ENCODE results near the gene ASPM. TPM values are rescaled to one million over a fixed set of nuclear protein-coding genes. Genes with fewer than 3 reads are reported as not detected.

The ASPM gene
- total and polyA plus RNA-seq, 8 donors, result 0.50 to 16.5 (median 4.6) TPM; not detected in 1

DNA sequence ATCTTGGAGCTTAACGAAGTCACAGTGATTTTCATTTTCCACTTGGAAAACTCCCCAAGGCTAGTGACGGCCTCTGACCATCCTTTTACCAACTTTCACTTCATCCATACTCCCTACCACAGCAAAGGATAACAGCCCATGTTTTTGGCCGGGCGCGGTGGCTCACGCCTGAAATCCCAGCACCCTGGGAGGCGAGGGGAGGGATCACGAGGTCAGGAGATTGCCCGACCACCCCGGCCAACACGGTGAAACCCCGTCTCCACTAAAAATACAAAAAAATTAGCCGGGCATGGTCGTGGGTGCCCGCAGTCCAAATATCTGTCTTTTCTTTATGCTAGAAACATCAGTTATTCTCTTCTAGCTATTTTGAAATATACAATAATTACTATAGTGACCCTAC, 7.3 kb downstream of the ASPM start:
- Histone ChIP-seq H3K27ac (no peak overlapping the region), H3K9me3 (no peaks in the 10 kb centered on the region), H3K4me1 (no peaks in the 10 kb centered on the region), H3K36me3 (no peaks in the 10 kb centered on the region), H3K27me3 (peaks cover 0 to 5% (median 0%) of the 10 kb centered on the region in 3 donors), H3K4me3 (no peak overlapping the region)
- 94 to 99% (median 97%) methylated on average over 15 of the region's 15 CpGs for whole genome bisulfite sequencing, 5 donors
- DNase-seq, result no peak
- intact Hi-C loops (cut with DNase I; ENCODE audit: low total_unique reads), result no loop called here
- TF ChIP-seq POLR2AphosphoS5 (IDR thresholded peaks at IDR 0.05), result no peak
- no peak for TF ChIP-seq POLR2A (IDR thresholded peaks at IDR 0.05)
- TF ChIP-seq EP300 (IDR thresholded peaks at IDR 0.05), result no peak
- TF ChIP-seq CTCF (IDR thresholded peaks at IDR 0.05), result no peak

DNA sequence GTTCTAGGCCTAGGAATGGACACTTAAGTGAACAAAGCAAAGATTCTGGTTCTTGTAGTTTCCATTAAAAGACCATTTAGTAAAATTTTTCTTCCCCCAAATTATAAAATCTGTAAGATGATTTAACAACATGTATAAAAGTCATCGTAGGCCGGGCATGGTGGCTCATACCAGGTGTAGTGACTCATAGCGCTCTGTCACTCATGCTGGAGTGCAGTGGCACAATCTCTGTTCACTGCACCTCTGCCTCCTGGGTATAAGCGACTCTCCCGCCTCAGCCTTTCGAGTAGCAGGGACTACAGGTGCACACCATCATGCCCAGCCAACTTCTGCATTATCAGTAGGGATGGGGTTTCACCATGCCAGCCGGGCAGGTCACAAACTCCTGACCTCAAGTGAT, 9.1 kb downstream of the ASPM start:
- H3K9me3 ChIP-seq, result no peaks in the 10 kb centered on the region
- no peaks in the 10 kb centered on the region for H3K36me3 ChIP-seq
- DNase-seq, result no peak
- no peaks in the 10 kb centered on the region for H3K27me3 ChIP-seq
- intact Hi-C loops (cut with DNase I; ENCODE audit: low total_unique reads), result no loop called here
- H3K4me3 ChIP-seq, result no peak overlapping the region
- no peaks in the 10 kb centered on the region for H3K4me1 ChIP-seq
- 79 to 89% (median 82%) methylated on average over 7 of the region's 7 CpGs for WGBS, 5 donors
- TF ChIP-seq EP300 (IDR thresholded peaks at IDR 0.05), result no peak
- no peak overlapping the region for H3K27ac ChIP-seq

GRCh38 chr1:197130677-197131304, 15.7 kb downstream of the ASPM start:
- 91 to 99% (median 94%) methylated on average over 2 of the region's 2 CpGs for WGBS, 5 donors

GRCh38 chr1:197129698-197130097, 16.8 kb downstream of the ASPM start:
- intact Hi-C loops (cut with DNase I; ENCODE audit: low total_unique reads), result no loop called here
- Histone ChIP-seq H3K36me3 (no peaks in the 10 kb centered on the region), H3K27me3 (no peaks in the 10 kb centered on the region), H3K27ac (no peak overlapping the region), H3K4me3 (no peak overlapping the region), H3K9me3 (no peaks in the 10 kb centered on the region), H3K4me1 (no peaks in the 10 kb centered on the region)
- no peak for TF ChIP-seq EP300 (IDR thresholded peaks at IDR 0.05)
- no peak for TF ChIP-seq POLR2AphosphoS5 (IDR thresholded peaks at IDR 0.05)
- TF ChIP-seq CTCF (IDR thresholded peaks at IDR 0.05), result no peak
- no peak for TF ChIP-seq POLR2A (IDR thresholded peaks at IDR 0.05)
- 84 to 90% (median 87%) methylated on average over 2 of the region's 2 CpGs for WGBS, 5 donors
- DNase-seq, result no peak

More at GRCh38 chr1:197130677-197131304, 15.7 kb downstream of the ASPM start:
- H3K36me3 ChIP-seq, result no peaks in the 10 kb centered on the region
- H3K4me3 ChIP-seq, result no peak overlapping the region
- intact Hi-C loops (cut with DNase I; ENCODE audit: low total_unique reads), result no loop called here
- no peaks in the 10 kb centered on the region for H3K9me3 ChIP-seq
- TF ChIP-seq CTCF (IDR thresholded peaks at IDR 0.05), result no peak
- H3K27me3 ChIP-seq, result no peaks in the 10 kb centered on the region
- H3K4me1 ChIP-seq, result no peaks in the 10 kb centered on the region
- H3K27ac ChIP-seq, result no peak overlapping the region
- DNase-seq, result peak in 1 of 2 donors; percentile 18

GRCh38 chr1:197127246-197127912, 19.1 kb downstream of the ASPM start:
- Histone ChIP-seq H3K4me3 (no peak overlapping the region), H3K27me3 (no peaks in the 10 kb centered on the region), H3K36me3 (no peaks in the 10 kb centered on the region), H3K27ac (no peak overlapping the region), H3K9me3 (no peaks in the 10 kb centered on the region), H3K4me1 (no peaks in the 10 kb centered on the region)
- 90 to 99% (median 96%) methylated on average over 2 of the region's 2 CpGs for WGBS, 5 donors
- intact Hi-C loops (cut with DNase I; ENCODE audit: low total_unique reads), result no loop called here
- TF ChIP-seq CTCF (IDR thresholded peaks at IDR 0.05) (no peak), POLR2AphosphoS5 (IDR thresholded peaks at IDR 0.05) (no peak), POLR2A (IDR thresholded peaks at IDR 0.05) (no peak), EP300 (IDR thresholded peaks at IDR 0.05) (no peak)
- DNase-seq, result no peak
